ENCODE data around the gene TNMD. TPM values are rescaled to one million over a fixed set of nuclear protein-coding genes. Genes with fewer than 3 reads are reported as not detected.

Gene TNMD
- polyA plus RNA-seq, 3 donors: not detected

DNA sequence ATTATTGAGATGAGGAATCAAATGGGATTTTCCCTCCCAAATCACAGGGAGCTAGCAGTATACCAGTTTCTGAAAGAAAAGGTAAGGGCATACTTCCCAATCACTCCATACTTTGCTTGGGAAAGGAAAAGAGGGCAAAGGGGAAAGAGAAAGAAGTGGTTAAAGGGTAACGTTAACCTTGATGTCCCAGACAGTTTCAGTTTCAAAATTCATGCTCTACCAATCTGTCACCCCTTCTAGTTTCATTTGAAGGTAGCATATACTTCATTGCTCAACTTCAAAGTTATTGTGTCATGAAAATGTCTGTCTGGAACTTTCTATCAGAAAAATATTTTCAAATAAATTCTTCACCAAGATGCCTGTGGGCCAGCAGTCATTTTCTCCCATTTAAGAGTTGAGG is 16.0 kb downstream of the TNMD start:
- H3K9ac ChIP-seq (ENCODE audit: insufficient read depth, low read length, poor library complexity, severe bottlenecking): no peak overlapping the region
- H4K20me1 ChIP-seq (ENCODE audit: insufficient read depth, low read length): no peaks in the 10 kb centered on the region
- WGBS (ENCODE audit: insufficient coverage): no CpG with 5 or more reads among the region's 1 CpG
- no peak overlapping the region for H3K4me2 ChIP-seq (replicated peaks; ENCODE audit: extremely low read depth, low read length, poor library complexity, severe bottlenecking)
- no peaks in the 10 kb centered on the region for H3K36me3 Mint-ChIP-seq
- H3K27ac Mint-ChIP-seq: no peak overlapping the region
- no peak overlapping the region for H3K27ac ChIP-seq (ENCODE audit: low read depth in 1 of 2, low read length in 2 of 2)
- H3K4me3 Mint-ChIP-seq: no peak overlapping the region
- intact Hi-C loops (cut with micrococcal nuclease): no loop called here
- no peak overlapping the region for H2AFZ ChIP-seq (ENCODE audit: insufficient read depth, low read depth, low read length, poor library complexity, severe bottlenecking)
- no peaks in the 10 kb centered on the region for H3K36me3 ChIP-seq (replicated peaks in 1 of 2; ENCODE audit: control insufficient read depth in 1 of 2, insufficient read depth in 2 of 2, low read length in 2 of 2)
- H3K27me3 Mint-ChIP-seq (ENCODE audit: low read depth in 3 of 3): peaks cover 18 to 60% (median 57%) of the 10 kb centered on the region in 3 donors
- TF ChIP-seq, protein P1, sequence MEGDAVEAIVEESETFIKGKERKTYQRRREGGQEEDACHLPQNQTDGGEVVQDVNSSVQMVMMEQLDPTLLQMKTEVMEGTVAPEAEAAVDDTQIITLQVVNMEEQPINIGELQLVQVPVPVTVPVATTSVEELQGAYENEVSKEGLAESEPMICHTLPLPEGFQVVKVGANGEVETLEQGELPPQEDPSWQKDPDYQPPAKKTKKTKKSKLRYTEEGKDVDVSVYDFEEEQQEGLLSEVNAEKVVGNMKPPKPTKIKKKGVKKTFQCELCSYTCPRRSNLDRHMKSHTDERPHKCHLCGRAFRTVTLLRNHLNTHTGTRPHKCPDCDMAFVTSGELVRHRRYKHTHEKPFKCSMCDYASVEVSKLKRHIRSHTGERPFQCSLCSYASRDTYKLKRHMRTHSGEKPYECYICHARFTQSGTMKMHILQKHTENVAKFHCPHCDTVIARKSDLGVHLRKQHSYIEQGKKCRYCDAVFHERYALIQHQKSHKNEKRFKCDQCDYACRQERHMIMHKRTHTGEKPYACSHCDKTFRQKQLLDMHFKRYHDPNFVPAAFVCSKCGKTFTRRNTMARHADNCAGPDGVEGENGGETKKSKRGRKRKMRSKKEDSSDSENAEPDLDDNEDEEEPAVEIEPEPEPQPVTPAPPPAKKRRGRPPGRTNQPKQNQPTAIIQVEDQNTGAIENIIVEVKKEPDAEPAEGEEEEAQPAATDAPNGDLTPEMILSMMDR (IDR thresholded peaks at IDR 0.05): no peak
- no peak overlapping the region for H3K4me3 ChIP-seq (replicated peaks in 1 of 3; ENCODE audit: low read depth in 2 of 3, low read length in 3 of 3)
- no peaks in the 10 kb centered on the region for H3K9me3 ChIP-seq (replicated peaks in 1 of 2; ENCODE audit: control insufficient read depth in 1 of 2, insufficient read depth in 1 of 2, low read length in 2 of 2)
- no peaks in the 10 kb centered on the region for H3K4me1 Mint-ChIP-seq
- no peaks in the 10 kb centered on the region for H3K79me2 ChIP-seq (ENCODE audit: insufficient read depth, low read length)
- no peak for DNase-seq
- peaks cover 45 to 52% of the 10 kb centered on the region in 2 donors for H3K27me3 ChIP-seq (ENCODE audit: control insufficient read depth in 2 of 2, insufficient read depth in 2 of 2, low read length in 2 of 2)
- H3K4me1 ChIP-seq (ENCODE audit: control insufficient read depth in 1 of 2, insufficient read depth in 2 of 2, low read length in 2 of 2): no peaks in the 10 kb centered on the region
- peaks cover 0 to 3% (median 0%) of the 10 kb centered on the region in 7 donors for H3K9me3 Mint-ChIP-seq

DNA sequence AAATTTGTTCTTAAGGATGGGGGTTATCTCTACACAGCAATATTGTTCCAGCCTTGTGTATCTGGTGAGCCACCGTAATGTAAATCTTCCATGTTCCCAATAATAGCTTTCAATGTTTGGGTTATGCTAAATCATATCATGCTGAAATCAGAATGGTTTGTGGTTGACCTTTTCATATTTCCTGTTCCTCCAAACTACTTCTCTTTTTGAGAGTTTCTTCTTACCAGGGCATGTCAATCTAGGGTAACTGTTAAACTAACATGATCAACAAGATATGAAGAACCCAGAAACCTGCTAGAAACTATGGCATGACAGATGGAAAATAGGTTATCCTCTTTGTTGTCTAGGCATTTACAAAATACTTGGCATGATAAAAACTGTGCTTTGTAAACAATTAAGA is 22.0 kb downstream of the TNMD start:
- H3K27me3 ChIP-seq (ENCODE audit: control insufficient read depth in 2 of 2, insufficient read depth in 2 of 2, low read length in 2 of 2): peaks cover 65 to 68% of the 10 kb centered on the region in 2 donors
- H3K4me1 ChIP-seq (ENCODE audit: control insufficient read depth in 1 of 2, insufficient read depth in 2 of 2, low read length in 2 of 2): peaks cover 7 to 12% of the 10 kb centered on the region in 2 donors
- H3K9me3 ChIP-seq (replicated peaks in 1 of 2; ENCODE audit: control insufficient read depth in 1 of 2, insufficient read depth in 1 of 2, low read length in 2 of 2): no peaks in the 10 kb centered on the region
- no peak overlapping the region for H3K27ac ChIP-seq (ENCODE audit: low read depth in 1 of 2, low read length in 2 of 2)
- WGBS (ENCODE audit: insufficient coverage): no CpG with 5 or more reads among the region's 1 CpG
- peaks cover 0 to 6% (median 0%) of the 10 kb centered on the region in 7 donors for H3K9me3 Mint-ChIP-seq
- intact Hi-C loops (cut with micrococcal nuclease): no loop called here
- DNase-seq: peak in 1 of 3 donors; percentile 3
- TF ChIP-seq, protein P1 (IDR thresholded peaks at IDR 0.05): no peak
- no peaks in the 10 kb centered on the region for H4K20me1 ChIP-seq (ENCODE audit: insufficient read depth, low read length)
- no peak overlapping the region for H2AFZ ChIP-seq (ENCODE audit: insufficient read depth, low read depth, low read length, poor library complexity, severe bottlenecking)
- peak overlapping the region in 1 of 7 donors; percentile 26 for H3K27ac Mint-ChIP-seq
- peaks cover 34 to 72% (median 55%) of the 10 kb centered on the region in 3 donors for H3K27me3 Mint-ChIP-seq (ENCODE audit: low read depth in 3 of 3)
- no peaks in the 10 kb centered on the region for H3K36me3 ChIP-seq (replicated peaks in 1 of 2; ENCODE audit: control insufficient read depth in 1 of 2, insufficient read depth in 2 of 2, low read length in 2 of 2)
- H3K79me2 ChIP-seq (ENCODE audit: insufficient read depth, low read length): no peaks in the 10 kb centered on the region
- peak overlapping the region in 1 of 2 donors; percentile 26 for H3K4me3 Mint-ChIP-seq
- H3K4me1 Mint-ChIP-seq: peaks cover 12% of the 10 kb centered on the region
- no peaks in the 10 kb centered on the region for H3K36me3 Mint-ChIP-seq
- H3K9ac ChIP-seq (ENCODE audit: insufficient read depth, low read length, poor library complexity, severe bottlenecking): no peak overlapping the region
- H3K4me2 ChIP-seq (replicated peaks; ENCODE audit: extremely low read depth, low read length, poor library complexity, severe bottlenecking): no peak overlapping the region
- no peak overlapping the region for H3K4me3 ChIP-seq (replicated peaks in 1 of 3; ENCODE audit: low read depth in 2 of 3, low read length in 3 of 3)

Measured in CD14-positive monocyte (primary cell).